Vagina (tissue), 2 donors: ENCODE measurements around the gene HPCAL1. TPM values are rescaled to one million over a fixed set of nuclear protein-coding genes. Genes with fewer than 3 reads are reported as not detected.

ENCODE experiments used
- DNase-seq, 2 donors: peaks; one replicate each; pipeline ENCODE4 v3.0.0-alpha.2; 2017; ENCODE audit errors: extremely low spot score in 2 of 2
- H3K27ac ChIP-seq: fragments of 200-600 bp; sonication (generic); one replicate; pipeline ENCODE4 v1.5.1; 2019
- H3K27me3 ChIP-seq: fragments of 200-600 bp; sonication (generic); one replicate; pipeline ENCODE4 v1.5.1; 2019
- H3K36me3 ChIP-seq, 2 donors: fragments of 200-600 bp; sonication (generic); one replicate each; pipeline ENCODE4 v1.5.1; 2017 to 2019
- H3K4me1 ChIP-seq: fragments of 200-600 bp; sonication (generic); one replicate; pipeline ENCODE4 v1.5.1; 2019
- H3K4me3 ChIP-seq, 2 donors: fragments of 200-600 bp; sonication (generic); 1 replicate in 1 of 2; 2 replicates in 1 of 2; pipeline ENCODE4 v1.5.1; 2016 to 2019
- H3K9me3 ChIP-seq: fragments of 200-600 bp; sonication (generic); one replicate; pipeline ENCODE4 v1.5.1; 2019
- POLR2A ChIP-seq, 2 donors: fragments of 450-650 bp; IDR thresholded peaks; one replicate each; pipeline ENCODE4 v1.6.1; 2017; ENCODE audit warnings: antibody characterized with exemption in 2 of 2, mild to moderate bottlenecking in 2 of 2, moderate library complexity in 2 of 2
- POLR2AphosphoS5 ChIP-seq, 2 donors: sonication (generic); formaldehyde crosslinking; IDR thresholded peaks; one replicate each; pipeline ENCODE4 v1.9.0; 2017; ENCODE audit warnings: antibody characterized with exemption in 2 of 2, mild to moderate bottlenecking in 2 of 2, low read depth in 1 of 2; ENCODE audit not compliant: insufficient read depth in 1 of 2
- intact Hi-C: fragments of 100-400 bp; cut with DNase I; formaldehyde crosslinking; loops from one replicate; pipeline ENCODE4 v1.15.1; 2023
- total RNA-seq: library from RNA; depleted of rRNA; stranded (reverse); fragments of >200 nt; gene quantifications from one replicate; pipeline ENCODE4 v1.2.3, GENCODE V29; 2016
- TF ChIP-seq, protein P1 (sequence below), 3 experiments: fragments of 450-650 bp in 2 of 3; fragments of 200-600 bp in 1 of 3; sonication (generic) in 1 of 3; IDR thresholded peaks; one replicate each; pipeline ENCODE4 v1.5.1; 2017 to 2019; ENCODE audit warnings: antibody characterized with exemption in 3 of 3, mild to moderate bottlenecking in 2 of 3, moderate library complexity in 2 of 3

Gene HPCAL1
- total RNA-seq, 1 donor from 2014 or later: 43.7 TPM

DNA sequence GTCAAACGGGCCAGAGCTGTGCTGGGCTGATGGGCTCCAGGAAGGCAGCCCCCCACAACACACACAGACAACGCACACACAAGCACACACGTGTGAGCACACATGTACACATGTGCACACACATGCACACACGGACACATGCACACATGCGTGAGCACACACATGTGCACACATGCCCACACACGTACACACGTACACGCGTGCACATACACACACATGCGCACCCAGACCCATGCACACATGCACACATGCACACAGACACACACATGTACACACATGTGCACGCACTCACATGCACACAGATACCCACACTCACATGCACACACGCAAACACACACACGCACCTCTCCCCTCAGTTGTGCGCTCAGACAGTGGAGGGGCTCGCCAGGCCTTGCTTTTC is 31.2 kb upstream of the HPCAL1 start:
- no peak overlapping the region for H3K27ac ChIP-seq
- DNase-seq: no peak

DNA sequence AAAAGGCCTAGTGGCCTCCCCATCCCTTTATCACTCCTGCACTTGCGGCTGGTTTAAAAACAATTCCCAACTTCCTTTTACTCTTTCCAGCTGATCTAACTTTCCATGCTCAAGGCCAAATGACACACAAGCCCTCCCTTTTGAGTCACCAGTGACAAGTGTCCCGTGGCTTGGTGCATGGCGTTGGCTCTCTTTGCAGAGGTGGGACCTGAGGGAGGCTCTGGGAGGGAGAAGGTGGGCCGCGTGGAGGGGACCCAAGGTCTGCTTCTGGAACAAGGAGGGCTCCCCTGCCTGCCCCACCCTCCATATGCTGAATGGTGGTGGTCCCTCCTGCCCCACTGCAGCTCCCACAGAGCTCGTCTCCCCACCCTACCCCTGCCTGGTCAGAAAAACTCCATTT is 30.8 kb upstream of the HPCAL1 start:
- intact Hi-C loops: no loop called here
- Histone ChIP-seq H3K27ac (no peak overlapping the region), H3K27me3 (no peaks in the 10 kb centered on the region), H3K4me3 (no peak overlapping the region), H3K9me3 (no peaks in the 10 kb centered on the region), H3K4me1 (no peaks in the 10 kb centered on the region), H3K36me3 (no peaks in the 10 kb centered on the region)
- DNase-seq: no peak
- TF ChIP-seq, protein P1, sequence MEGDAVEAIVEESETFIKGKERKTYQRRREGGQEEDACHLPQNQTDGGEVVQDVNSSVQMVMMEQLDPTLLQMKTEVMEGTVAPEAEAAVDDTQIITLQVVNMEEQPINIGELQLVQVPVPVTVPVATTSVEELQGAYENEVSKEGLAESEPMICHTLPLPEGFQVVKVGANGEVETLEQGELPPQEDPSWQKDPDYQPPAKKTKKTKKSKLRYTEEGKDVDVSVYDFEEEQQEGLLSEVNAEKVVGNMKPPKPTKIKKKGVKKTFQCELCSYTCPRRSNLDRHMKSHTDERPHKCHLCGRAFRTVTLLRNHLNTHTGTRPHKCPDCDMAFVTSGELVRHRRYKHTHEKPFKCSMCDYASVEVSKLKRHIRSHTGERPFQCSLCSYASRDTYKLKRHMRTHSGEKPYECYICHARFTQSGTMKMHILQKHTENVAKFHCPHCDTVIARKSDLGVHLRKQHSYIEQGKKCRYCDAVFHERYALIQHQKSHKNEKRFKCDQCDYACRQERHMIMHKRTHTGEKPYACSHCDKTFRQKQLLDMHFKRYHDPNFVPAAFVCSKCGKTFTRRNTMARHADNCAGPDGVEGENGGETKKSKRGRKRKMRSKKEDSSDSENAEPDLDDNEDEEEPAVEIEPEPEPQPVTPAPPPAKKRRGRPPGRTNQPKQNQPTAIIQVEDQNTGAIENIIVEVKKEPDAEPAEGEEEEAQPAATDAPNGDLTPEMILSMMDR (IDR thresholded peaks at IDR 0.05): no peak
- TF ChIP-seq POLR2AphosphoS5 (IDR thresholded peaks at IDR 0.05; ENCODE audit: insufficient read depth in 1 of 2, low read depth in 1 of 2): no peak
- no peak for TF ChIP-seq POLR2A (IDR thresholded peaks at IDR 0.05)

More for the DNA sequence above, 31.2 kb upstream of the HPCAL1 start:
- Histone ChIP-seq H3K9me3 (no peaks in the 10 kb centered on the region), H3K36me3 (no peaks in the 10 kb centered on the region), H3K27me3 (no peaks in the 10 kb centered on the region), H3K4me3 (no peak overlapping the region), H3K4me1 (no peaks in the 10 kb centered on the region)
- TF ChIP-seq POLR2AphosphoS5 (IDR thresholded peaks at IDR 0.05; ENCODE audit: insufficient read depth in 1 of 2, low read depth in 1 of 2) (no peak), POLR2A (IDR thresholded peaks at IDR 0.05) (no peak)
- TF ChIP-seq, protein P1 (IDR thresholded peaks at IDR 0.05): no peak
- intact Hi-C loops: no loop called here

DNA sequence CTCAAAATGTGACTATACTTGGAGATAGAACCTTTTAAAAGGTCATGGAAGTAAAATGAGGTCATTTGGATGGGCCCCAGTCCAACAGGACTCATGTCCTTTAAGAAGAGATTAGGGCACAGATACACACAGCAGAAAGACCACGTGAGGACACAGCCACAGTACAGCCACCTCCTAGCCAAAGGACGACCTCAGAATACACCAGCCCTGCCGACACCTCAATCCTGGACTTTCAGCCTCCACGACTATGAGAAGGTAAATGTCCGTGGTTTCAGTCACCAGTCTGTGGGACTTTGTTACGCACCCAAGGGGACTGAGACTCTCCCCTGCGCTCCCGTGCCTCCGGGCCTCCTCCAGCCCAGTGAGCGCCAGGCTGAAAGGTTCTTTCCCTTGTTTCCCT is 30.2 kb upstream of the HPCAL1 start:
- intact Hi-C loops: no loop called here
- no peaks in the 10 kb centered on the region for H3K9me3 ChIP-seq
- no peak overlapping the region for H3K27ac ChIP-seq
- no peaks in the 10 kb centered on the region for H3K36me3 ChIP-seq
- no peak for DNase-seq
- H3K27me3 ChIP-seq: no peaks in the 10 kb centered on the region
- peaks cover 3% of the 10 kb centered on the region for H3K4me1 ChIP-seq
- H3K4me3 ChIP-seq: no peak overlapping the region
- TF ChIP-seq POLR2A (IDR thresholded peaks at IDR 0.05) (no peak), POLR2AphosphoS5 (IDR thresholded peaks at IDR 0.05; ENCODE audit: insufficient read depth in 1 of 2, low read depth in 1 of 2) (no peak)
- TF ChIP-seq, protein P1 (IDR thresholded peaks at IDR 0.05): no peak

DNA sequence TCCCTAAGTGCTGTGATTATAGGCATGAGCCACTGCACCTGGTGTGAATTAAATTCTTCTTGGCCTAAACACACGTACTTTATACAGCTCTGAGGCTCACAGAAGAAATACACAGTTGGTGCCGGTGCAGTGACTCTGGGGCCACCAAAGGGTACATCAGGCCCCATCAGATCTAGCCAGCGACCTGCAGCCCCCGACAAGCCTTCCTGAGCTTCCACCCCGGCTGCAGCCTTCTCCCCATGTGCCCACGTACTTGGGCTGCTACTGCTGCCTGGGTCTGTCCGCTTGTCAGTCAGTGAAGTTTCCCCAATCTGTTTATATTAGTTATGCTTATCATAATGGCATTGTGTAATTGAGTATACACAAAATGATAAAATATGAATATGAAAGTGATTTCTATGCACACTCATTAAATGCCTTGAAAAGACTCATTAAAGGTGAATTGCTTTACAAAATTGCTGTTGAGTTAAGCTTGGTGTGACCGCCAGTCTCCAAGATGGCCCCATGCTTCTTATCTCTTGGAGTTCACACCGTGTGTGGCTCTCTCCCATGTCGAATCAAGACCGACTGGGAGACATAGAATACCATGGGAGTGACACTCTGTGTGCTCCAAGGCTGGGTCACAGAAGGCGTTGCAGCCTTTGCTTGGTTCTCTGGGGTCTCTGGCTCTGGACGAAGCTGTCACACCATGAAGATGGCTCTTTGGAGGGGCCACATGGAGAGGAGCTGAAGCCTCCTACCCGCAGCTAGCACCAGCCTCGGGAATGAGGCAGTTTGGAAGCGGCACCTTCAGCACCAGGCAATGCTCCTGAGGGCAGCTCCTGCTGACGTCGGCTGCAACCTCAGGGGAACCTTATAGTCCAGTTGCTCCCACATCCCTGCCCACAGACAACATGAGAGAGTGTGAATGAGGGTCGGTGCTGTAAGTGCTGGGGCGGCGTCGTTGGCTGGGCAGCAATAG is 29.2 kb upstream of the HPCAL1 start:
- H3K36me3 ChIP-seq: no peaks in the 10 kb centered on the region
- TF ChIP-seq POLR2AphosphoS5 (IDR thresholded peaks at IDR 0.05; ENCODE audit: insufficient read depth in 1 of 2, low read depth in 1 of 2) (no peak), POLR2A (IDR thresholded peaks at IDR 0.05) (no peak)
- TF ChIP-seq, protein P1 (IDR thresholded peaks at IDR 0.05): no peak
- no peak for DNase-seq
- H3K4me3 ChIP-seq: no peak overlapping the region
- H3K9me3 ChIP-seq: no peaks in the 10 kb centered on the region
- no peaks in the 10 kb centered on the region for H3K27me3 ChIP-seq
- H3K4me1 ChIP-seq: peaks cover 13% of the 10 kb centered on the region
- intact Hi-C loops: no loop called here
- no peak overlapping the region for H3K27ac ChIP-seq

DNA sequence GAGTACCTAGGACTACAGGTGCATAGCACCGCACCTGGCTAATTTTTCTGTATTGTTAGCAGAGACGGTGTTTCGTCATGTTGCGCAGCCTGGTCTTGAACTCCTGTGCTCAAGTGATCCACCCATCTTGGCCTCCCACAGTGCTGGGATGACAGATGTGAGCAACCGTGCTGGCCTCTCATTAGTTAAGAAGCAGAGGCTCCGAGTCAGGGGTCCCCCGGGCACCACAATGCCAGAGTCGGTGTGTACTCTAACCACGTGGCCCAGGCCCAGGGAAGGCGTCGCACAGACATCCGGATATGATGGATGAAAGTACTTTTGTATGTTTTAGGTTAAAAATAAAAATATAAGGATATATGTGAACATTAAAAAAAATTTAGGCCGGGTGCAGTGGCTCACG is 28.3 kb upstream of the HPCAL1 start:
- no peaks in the 10 kb centered on the region for H3K27me3 ChIP-seq
- intact Hi-C loops: no loop called here

More for the DNA sequence above, 28.3 kb upstream of the HPCAL1 start:
- no peaks in the 10 kb centered on the region for H3K9me3 ChIP-seq
- peaks cover 17% of the 10 kb centered on the region for H3K4me1 ChIP-seq
- no peak overlapping the region for H3K27ac ChIP-seq
- H3K36me3 ChIP-seq: no peaks in the 10 kb centered on the region
- TF ChIP-seq, protein P1 (IDR thresholded peaks at IDR 0.05): no peak
- TF ChIP-seq POLR2AphosphoS5 (IDR thresholded peaks at IDR 0.05; ENCODE audit: insufficient read depth in 1 of 2, low read depth in 1 of 2) (no peak), POLR2A (IDR thresholded peaks at IDR 0.05) (no peak)
- DNase-seq: no peak
- no peak overlapping the region for H3K4me3 ChIP-seq
